ENCODE results near the gene MICAL1.

MICAL1 gene

DNA sequence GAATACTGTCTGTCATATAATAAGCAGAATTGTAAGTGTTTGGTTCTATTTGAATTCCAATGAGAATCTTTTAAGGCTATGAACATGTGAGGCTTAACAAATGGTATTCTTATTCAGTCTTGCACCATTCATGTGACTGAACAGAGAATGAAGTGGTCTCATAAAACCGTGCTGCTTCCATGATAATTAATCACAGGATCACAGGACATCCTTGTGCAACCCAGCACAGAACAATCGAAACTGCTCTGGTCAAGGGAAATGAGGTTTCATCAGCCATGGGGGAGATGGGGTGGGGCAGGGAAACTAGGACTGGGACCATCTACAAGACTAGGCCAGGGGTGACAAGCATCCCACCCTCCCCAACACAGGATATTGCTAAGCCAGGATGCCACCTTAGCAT is 21.1 kb downstream of the MICAL1 start:
- H3K36me3 ChIP-seq = no peaks in the 10 kb centered on the region
- no peaks in the 10 kb centered on the region for H3K9me3 ChIP-seq
- DNase-seq = no peak
- TF ChIP-seq, protein P1, sequence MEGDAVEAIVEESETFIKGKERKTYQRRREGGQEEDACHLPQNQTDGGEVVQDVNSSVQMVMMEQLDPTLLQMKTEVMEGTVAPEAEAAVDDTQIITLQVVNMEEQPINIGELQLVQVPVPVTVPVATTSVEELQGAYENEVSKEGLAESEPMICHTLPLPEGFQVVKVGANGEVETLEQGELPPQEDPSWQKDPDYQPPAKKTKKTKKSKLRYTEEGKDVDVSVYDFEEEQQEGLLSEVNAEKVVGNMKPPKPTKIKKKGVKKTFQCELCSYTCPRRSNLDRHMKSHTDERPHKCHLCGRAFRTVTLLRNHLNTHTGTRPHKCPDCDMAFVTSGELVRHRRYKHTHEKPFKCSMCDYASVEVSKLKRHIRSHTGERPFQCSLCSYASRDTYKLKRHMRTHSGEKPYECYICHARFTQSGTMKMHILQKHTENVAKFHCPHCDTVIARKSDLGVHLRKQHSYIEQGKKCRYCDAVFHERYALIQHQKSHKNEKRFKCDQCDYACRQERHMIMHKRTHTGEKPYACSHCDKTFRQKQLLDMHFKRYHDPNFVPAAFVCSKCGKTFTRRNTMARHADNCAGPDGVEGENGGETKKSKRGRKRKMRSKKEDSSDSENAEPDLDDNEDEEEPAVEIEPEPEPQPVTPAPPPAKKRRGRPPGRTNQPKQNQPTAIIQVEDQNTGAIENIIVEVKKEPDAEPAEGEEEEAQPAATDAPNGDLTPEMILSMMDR (IDR thresholded peaks at IDR 0.05; ENCODE audit: low read depth, low read length) = no peak
- H3K27me3 ChIP-seq = no peaks in the 10 kb centered on the region
- no peak overlapping the region for H3K4me3 ChIP-seq (ENCODE audit: low read depth, low read length)
- no peaks in the 10 kb centered on the region for H3K4me1 ChIP-seq

DNA sequence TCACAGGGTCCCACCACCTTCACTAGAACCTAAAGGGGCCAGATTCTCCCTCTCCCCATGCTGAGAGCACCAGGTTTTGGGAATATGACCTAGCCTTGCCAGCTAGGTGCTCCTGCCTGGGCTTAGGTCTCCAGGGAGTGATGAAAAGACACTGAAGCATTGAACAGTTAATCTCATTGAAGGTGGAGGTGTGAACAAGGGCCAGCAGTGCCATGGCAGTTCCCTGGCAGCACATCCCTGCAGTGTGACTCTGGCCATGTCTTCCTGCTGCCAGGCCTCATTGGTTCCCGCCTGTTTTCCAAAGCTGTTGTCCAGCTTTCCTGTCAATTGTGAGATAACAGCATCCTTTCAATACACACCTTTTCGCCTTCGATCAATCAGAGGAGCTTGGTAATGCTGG is 26.1 kb downstream of the MICAL1 start:
- Histone ChIP-seq H3K4me3 (ENCODE audit: low read depth, low read length) (no peak overlapping the region), H3K4me1 (peaks cover 6% of the 10 kb centered on the region; the same call in 1 of the 2 replicates), H3K27me3 (no peaks in the 10 kb centered on the region), H3K9me3 (no peaks in the 10 kb centered on the region), H3K36me3 (no peaks in the 10 kb centered on the region)
- TF ChIP-seq, protein P1 (IDR thresholded peaks at IDR 0.05; ENCODE audit: low read depth, low read length) = no peak
- DNase-seq = no peak

DNA sequence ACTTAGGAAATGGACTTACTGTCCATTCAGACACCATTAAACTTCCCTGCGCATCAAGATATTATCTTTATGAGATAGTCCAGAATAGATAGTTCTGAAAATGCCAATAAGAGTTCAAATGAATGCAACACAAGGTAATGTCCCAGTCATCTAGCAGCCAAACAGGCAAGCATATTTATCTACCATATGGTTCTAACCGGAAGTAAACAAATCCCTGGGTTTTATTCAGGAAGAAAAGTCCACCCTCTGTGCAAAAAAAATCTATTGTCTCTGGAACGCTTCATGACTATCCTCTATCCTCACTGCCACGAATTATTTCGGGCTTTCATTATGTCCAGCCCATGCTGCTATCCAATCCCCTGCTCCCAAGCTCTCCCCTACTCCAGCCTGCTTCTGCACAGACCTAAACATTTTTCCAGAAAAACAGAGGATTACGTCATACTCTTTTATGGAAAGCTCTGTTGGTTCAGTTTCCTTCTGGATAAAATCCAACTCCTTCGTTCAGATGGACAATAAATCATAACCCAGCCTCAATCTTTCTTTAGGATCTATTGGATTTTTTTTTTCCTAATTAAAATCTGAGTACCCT is 26.6 kb downstream of the MICAL1 start:
- Histone ChIP-seq H3K36me3 (no peaks in the 10 kb centered on the region), H3K4me1 (peaks cover 11% of the 10 kb centered on the region; the same call in 1 of the 2 replicates), H3K4me3 (ENCODE audit: low read depth, low read length) (no peak overlapping the region), H3K27me3 (no peaks in the 10 kb centered on the region), H3K9me3 (no peaks in the 10 kb centered on the region)
- TF ChIP-seq, protein P1 (IDR thresholded peaks at IDR 0.05; ENCODE audit: low read depth, low read length) = no peak
- no peak for DNase-seq

DNA sequence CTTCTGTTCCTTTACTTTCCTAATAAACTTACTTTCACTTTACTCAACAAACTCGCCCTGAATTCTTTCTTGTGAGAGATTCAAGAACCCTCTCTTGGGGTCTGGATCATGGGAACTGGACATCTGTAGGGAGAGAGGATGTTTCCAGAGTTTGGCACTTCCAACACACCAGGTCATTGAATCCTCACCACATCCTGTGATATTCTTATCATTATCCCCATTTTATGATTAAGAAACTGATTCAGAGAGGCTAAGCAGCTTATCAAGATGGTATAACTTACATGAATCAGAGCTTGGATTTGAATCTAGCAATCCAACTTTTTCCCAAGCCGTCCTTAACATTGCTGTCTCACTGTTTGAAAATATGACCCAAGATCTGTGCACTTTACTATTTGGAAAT is 30.6 kb downstream of the MICAL1 start:
- H3K4me1 ChIP-seq = peaks cover 12% of the 10 kb centered on the region; the same call in 1 of the 2 replicates
- no peaks in the 10 kb centered on the region for H3K9me3 ChIP-seq
- no peaks in the 10 kb centered on the region for H3K36me3 ChIP-seq
- no peak overlapping the region for H3K4me3 ChIP-seq (ENCODE audit: low read depth, low read length)
- no peak for DNase-seq
- TF ChIP-seq, protein P1 (IDR thresholded peaks at IDR 0.05; ENCODE audit: low read depth, low read length) = no peak
- no peaks in the 10 kb centered on the region for H3K27me3 ChIP-seq

DNA sequence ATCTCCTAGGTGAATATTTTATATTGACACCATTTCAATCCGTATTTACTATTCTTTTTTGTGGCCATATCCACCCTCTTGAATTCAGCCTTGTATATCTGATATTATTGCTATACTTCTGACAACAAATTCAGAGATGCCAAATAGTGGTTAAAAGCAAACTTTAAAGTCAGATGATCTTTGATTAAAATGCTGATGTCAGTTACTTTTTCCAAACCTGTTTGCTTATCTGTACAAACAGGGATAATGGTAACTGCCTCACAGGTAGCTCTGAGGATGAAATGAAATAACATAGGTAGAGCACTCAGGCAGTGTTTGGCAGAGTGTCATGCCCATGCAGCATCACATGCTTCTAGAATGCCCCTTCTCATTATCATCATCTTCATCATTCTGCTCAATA is 34.4 kb downstream of the MICAL1 start:
- no peaks in the 10 kb centered on the region for H3K27me3 ChIP-seq
- no peaks in the 10 kb centered on the region for H3K9me3 ChIP-seq
- peaks cover 9% of the 10 kb centered on the region; the same call in 1 of the 2 replicates for H3K4me1 ChIP-seq
- TF ChIP-seq, protein P1 (IDR thresholded peaks at IDR 0.05; ENCODE audit: low read depth, low read length) = no peak
- H3K4me3 ChIP-seq (ENCODE audit: low read depth, low read length) = no peak overlapping the region
- no peaks in the 10 kb centered on the region for H3K36me3 ChIP-seq
- no peak for DNase-seq

DNA sequence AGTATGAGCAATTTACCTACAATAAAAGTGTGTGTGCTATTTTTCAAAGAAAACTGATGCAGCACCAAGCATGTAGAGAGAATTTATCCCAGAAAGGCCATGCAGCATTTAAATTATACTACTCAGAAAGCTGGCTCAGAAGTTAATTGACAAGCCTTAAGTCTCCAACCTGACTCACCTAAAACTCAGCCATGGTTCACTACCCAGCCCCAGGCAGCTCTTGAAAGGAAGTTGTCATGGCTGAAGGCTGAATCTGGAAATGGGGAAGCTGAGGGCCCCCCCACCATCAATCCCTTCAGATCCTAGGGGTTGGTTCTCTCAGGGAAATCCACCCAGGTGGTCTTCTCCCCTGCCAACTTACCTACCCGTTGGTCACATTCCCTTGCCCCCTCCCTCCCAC is 34.8 kb downstream of the MICAL1 start:
- TF ChIP-seq, protein P1 (IDR thresholded peaks at IDR 0.05; ENCODE audit: low read depth, low read length) = no peak
- DNase-seq = no peak
- H3K9me3 ChIP-seq = no peaks in the 10 kb centered on the region
- H3K4me1 ChIP-seq = peaks cover 9% of the 10 kb centered on the region; the same call in 1 of the 2 replicates
- H3K27me3 ChIP-seq = no peaks in the 10 kb centered on the region
- H3K4me3 ChIP-seq (ENCODE audit: low read depth, low read length) = no peak overlapping the region
- no peaks in the 10 kb centered on the region for H3K36me3 ChIP-seq

All from BE2C (cell line).